ENCODE results near the gene E2F2.

E2F2 gene

DNA sequence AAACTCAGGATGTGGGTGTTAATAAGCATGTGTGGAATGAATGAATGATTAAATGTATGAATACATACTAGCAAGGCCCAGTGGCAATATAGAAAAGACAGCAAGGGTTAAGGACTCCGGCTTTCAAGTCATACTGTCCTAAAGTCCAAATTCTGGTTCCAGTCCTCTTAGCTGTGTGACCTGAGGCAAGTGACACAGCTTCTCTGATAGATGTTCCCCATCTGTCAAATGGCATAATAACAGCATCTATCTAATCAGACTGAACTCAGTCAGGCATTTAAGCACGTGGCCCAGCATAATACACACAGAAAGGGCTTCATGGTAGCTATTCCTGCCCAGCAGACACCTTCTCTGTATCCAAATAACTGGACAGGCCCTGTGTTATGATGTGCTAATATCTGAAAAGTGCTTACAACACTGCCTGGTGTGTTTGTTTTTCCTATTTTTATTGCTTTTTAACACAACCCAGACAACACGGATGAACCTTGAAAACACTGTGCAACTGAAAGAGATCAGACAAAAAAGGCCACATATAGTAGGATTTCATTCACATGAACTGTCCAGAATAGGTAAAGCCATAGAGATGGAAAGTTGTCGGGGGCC lies 59.5 kb downstream of the E2F2 start:
- no peaks in the 10 kb centered on the region for H4K20me1 ChIP-seq (ENCODE audit: insufficient read depth, low read length)
- no peak overlapping the region for H3K4me3 ChIP-seq (ENCODE audit: low read depth, low read length, poor library complexity, severe bottlenecking)
- no peaks in the 10 kb centered on the region for H3K27me3 ChIP-seq (ENCODE audit: insufficient read depth, low read length)
- no peaks in the 10 kb centered on the region for H3K36me3 ChIP-seq (ENCODE audit: insufficient read depth, low read length)
- no peak overlapping the region for H2AFZ ChIP-seq (ENCODE audit: low read length)
- no peaks in the 10 kb centered on the region for H3K9me2 ChIP-seq (ENCODE audit: low read depth, low read length)
- H3K79me2 ChIP-seq (ENCODE audit: insufficient read depth, low read length), result no peaks in the 10 kb centered on the region
- no peak overlapping the region for H3K27ac ChIP-seq (ENCODE audit: low read depth, low read length, poor library complexity, severe bottlenecking)
- TF ChIP-seq, protein P1, sequence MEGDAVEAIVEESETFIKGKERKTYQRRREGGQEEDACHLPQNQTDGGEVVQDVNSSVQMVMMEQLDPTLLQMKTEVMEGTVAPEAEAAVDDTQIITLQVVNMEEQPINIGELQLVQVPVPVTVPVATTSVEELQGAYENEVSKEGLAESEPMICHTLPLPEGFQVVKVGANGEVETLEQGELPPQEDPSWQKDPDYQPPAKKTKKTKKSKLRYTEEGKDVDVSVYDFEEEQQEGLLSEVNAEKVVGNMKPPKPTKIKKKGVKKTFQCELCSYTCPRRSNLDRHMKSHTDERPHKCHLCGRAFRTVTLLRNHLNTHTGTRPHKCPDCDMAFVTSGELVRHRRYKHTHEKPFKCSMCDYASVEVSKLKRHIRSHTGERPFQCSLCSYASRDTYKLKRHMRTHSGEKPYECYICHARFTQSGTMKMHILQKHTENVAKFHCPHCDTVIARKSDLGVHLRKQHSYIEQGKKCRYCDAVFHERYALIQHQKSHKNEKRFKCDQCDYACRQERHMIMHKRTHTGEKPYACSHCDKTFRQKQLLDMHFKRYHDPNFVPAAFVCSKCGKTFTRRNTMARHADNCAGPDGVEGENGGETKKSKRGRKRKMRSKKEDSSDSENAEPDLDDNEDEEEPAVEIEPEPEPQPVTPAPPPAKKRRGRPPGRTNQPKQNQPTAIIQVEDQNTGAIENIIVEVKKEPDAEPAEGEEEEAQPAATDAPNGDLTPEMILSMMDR (IDR thresholded peaks at IDR 0.05; ENCODE audit: low read length), result no peak
- TF ChIP-seq EZH2 (IDR thresholded peaks at IDR 0.05; ENCODE audit: borderline replicate concordance, low read length), result no peak
- H3F3A ChIP-seq (ENCODE audit: insufficient read depth, low read length), result no peaks in the 10 kb centered on the region
- H3K4me2 ChIP-seq (ENCODE audit: low read length), result no peak overlapping the region
- no peaks in the 10 kb centered on the region for H3K9me3 ChIP-seq (ENCODE audit: low read length)
- H3K9ac ChIP-seq (ENCODE audit: low read length), result no peak overlapping the region
- no peaks in the 10 kb centered on the region for H3K4me1 ChIP-seq (ENCODE audit: insufficient read depth, low read length, severe bottlenecking)

DNA sequence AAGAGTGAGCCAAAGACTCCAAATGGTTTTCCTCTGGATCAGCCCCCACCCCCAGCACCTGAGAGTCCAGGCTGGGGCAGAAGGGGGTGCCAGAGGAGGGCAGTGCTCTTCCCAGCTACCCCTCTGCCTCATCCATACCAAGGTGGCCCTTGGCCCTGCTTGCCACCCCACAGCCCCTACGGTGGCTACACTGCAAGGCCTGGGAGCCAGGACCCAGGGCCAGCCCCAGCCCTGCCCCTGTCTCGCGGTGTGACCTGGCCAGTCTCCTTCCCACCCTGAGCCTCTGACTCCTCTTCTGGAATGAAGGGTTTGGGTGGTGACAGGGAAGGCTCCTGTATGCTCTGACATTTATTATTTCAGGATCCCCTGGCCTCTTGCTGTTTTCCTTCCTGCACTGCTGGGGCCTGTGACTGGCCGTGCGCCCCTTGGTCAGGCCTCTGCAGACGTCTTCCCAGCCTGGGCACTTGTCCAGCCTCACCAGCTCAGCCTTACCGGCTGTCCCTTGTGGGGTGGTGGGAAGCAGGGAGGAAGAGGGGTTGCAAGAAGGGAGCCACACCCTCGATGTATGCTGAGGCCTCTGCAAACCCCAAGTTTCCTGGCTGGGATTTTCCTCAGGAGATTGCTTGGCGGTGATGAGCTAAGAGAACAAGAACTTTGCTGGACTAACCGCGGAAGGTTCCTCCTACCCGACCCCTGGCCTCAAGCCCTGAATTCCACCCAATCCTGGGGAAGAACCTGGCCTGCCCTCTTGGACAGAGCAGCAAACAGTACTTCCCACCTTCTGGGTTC lies 60.6 kb downstream of the E2F2 start:
- Histone ChIP-seq H3K4me2 (ENCODE audit: low read length) (no peak overlapping the region), H3K4me1 (ENCODE audit: insufficient read depth, low read length, severe bottlenecking) (no peaks in the 10 kb centered on the region)
- no peak for TF ChIP-seq EZH2 (IDR thresholded peaks at IDR 0.05; ENCODE audit: borderline replicate concordance, low read length)
- TF ChIP-seq, protein P1 (IDR thresholded peaks at IDR 0.05; ENCODE audit: low read length), result no peak

DNA sequence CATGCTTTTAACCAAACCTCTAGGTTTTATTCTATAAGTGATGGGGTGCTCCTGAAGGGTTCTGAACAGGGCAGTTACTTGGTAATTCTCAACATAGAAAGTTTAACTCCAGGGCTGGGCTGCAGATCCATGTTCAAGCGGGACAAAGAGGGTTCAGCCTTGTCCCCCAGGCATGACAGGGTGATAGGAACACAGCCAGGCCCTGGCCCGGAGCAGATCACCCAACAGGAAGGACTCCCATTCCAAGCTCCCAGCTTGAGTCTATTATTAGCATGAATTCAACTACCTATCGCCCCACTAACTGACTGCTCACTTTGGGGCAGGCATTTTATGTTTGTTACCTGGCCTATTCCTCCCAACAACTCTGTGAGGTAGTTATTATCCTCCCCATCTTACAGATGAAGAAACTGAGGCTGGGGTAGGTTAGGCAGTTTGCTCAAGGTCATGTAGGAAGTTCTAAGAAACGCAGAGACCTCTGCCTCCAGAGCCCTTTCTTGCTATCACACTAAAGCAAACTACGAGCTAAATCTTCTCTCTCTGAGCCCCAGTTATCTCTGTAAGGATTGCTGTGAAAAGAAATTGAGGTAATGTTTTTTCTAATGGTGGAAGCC lies 61.6 kb downstream of the E2F2 start:
- Histone ChIP-seq H3K9me3 (ENCODE audit: low read length) (no peaks in the 10 kb centered on the region), H3K4me2 (ENCODE audit: low read length) (no peak overlapping the region), H3F3A (ENCODE audit: insufficient read depth, low read length) (no peaks in the 10 kb centered on the region), H3K9me2 (ENCODE audit: low read depth, low read length) (no peaks in the 10 kb centered on the region), H3K36me3 (ENCODE audit: insufficient read depth, low read length) (no peaks in the 10 kb centered on the region), H3K27me3 (ENCODE audit: insufficient read depth, low read length) (0 out of 2 replicates have a peak, but pooled peaks cover 6% of the 10 kb centered on the region), H3K4me1 (ENCODE audit: insufficient read depth, low read length, severe bottlenecking) (no peaks in the 10 kb centered on the region), H4K20me1 (ENCODE audit: insufficient read depth, low read length) (no peaks in the 10 kb centered on the region), H3K79me2 (ENCODE audit: insufficient read depth, low read length) (no peaks in the 10 kb centered on the region), H3K9ac (ENCODE audit: low read length) (no peak overlapping the region), H3K27ac (ENCODE audit: low read depth, low read length, poor library complexity, severe bottlenecking) (no peak overlapping the region), H2AFZ (ENCODE audit: low read length) (no peak overlapping the region), H3K4me3 (ENCODE audit: low read depth, low read length, poor library complexity, severe bottlenecking) (no peak overlapping the region)
- no peak for TF ChIP-seq EZH2 (IDR thresholded peaks at IDR 0.05; ENCODE audit: borderline replicate concordance, low read length)
- TF ChIP-seq, protein P1 (IDR thresholded peaks at IDR 0.05; ENCODE audit: low read length), result no peak

More for the DNA sequence above, 60.6 kb downstream of the E2F2 start:
- Histone ChIP-seq H3K36me3 (ENCODE audit: insufficient read depth, low read length) (no peaks in the 10 kb centered on the region), H3K4me3 (ENCODE audit: low read depth, low read length, poor library complexity, severe bottlenecking) (no peak overlapping the region), H3K9me3 (ENCODE audit: low read length) (no peaks in the 10 kb centered on the region), H3K9ac (ENCODE audit: low read length) (no peak overlapping the region), H3K9me2 (ENCODE audit: low read depth, low read length) (no peaks in the 10 kb centered on the region), H3K27ac (ENCODE audit: low read depth, low read length, poor library complexity, severe bottlenecking) (no peak overlapping the region), H2AFZ (ENCODE audit: low read length) (no peak overlapping the region), H3F3A (ENCODE audit: insufficient read depth, low read length) (no peaks in the 10 kb centered on the region), H4K20me1 (ENCODE audit: insufficient read depth, low read length) (no peaks in the 10 kb centered on the region), H3K79me2 (ENCODE audit: insufficient read depth, low read length) (no peaks in the 10 kb centered on the region), H3K27me3 (ENCODE audit: insufficient read depth, low read length) (no peaks in the 10 kb centered on the region)
